ENCODE results near the gene ESR2.
"Not testable (repeated sequence)": the region's sequence is repeated elsewhere in the genome, so short reads cannot be mapped to it uniquely, and the experiment has no call there.

ESR2 gene

GRCh38 chr14:64185184-64185583 lies 109.0 kb downstream of the ESR2 start:
- Histone ChIP-seq H3K4me3 (ENCODE audit: low read length in 2 of 2) (no peak overlapping the region), H3K9ac (ENCODE audit: low read length in 2 of 2) (no peak overlapping the region), H3K4me1 (ENCODE audit: control insufficient read depth, insufficient read depth, low read length) (no peaks in the 10 kb centered on the region), H3K27me3 (ENCODE audit: control insufficient read depth in 1 of 2, insufficient read depth in 2 of 2, low read length in 2 of 2) (no peaks in the 10 kb centered on the region), H3K9me3 (ENCODE audit: control insufficient read depth in 2 of 2, low read length in 2 of 2) (no peaks in the 10 kb centered on the region), H3K27ac (ENCODE audit: low read length) (no peak overlapping the region), H3K36me3 (ENCODE audit: control insufficient read depth in 2 of 2, insufficient read depth in 2 of 2, low read length in 2 of 2) (no peaks in the 10 kb centered on the region)

GRCh38 chr14:64184103-64184729 lies 110.0 kb downstream of the ESR2 start:
- no peaks in the 10 kb centered on the region for H3K36me3 ChIP-seq (ENCODE audit: control insufficient read depth in 2 of 2, insufficient read depth in 2 of 2, low read length in 2 of 2)
- H3K27me3 ChIP-seq (ENCODE audit: control insufficient read depth in 1 of 2, insufficient read depth in 2 of 2, low read length in 2 of 2): no peaks in the 10 kb centered on the region
- no peak overlapping the region for H3K27ac ChIP-seq (ENCODE audit: low read length)
- H3K4me1 ChIP-seq (ENCODE audit: control insufficient read depth, insufficient read depth, low read length): no peaks in the 10 kb centered on the region
- H3K9me3 ChIP-seq (ENCODE audit: control insufficient read depth in 2 of 2, low read length in 2 of 2): no peaks in the 10 kb centered on the region
- no peak overlapping the region for H3K9ac ChIP-seq (ENCODE audit: low read length in 2 of 2)
- no peak overlapping the region for H3K4me3 ChIP-seq (ENCODE audit: low read length in 2 of 2)

GRCh38 chr14:64182908-64183307 lies 111.3 kb downstream of the ESR2 start:
- H3K27ac ChIP-seq (ENCODE audit: low read length); H3K9me3 ChIP-seq (ENCODE audit: control insufficient read depth in 2 of 2, low read length in 2 of 2); H3K36me3 ChIP-seq (ENCODE audit: control insufficient read depth in 2 of 2, insufficient read depth in 2 of 2, low read length in 2 of 2); H3K4me1 ChIP-seq (ENCODE audit: control insufficient read depth, insufficient read depth, low read length); H3K9ac ChIP-seq (ENCODE audit: low read length in 2 of 2); H3K4me3 ChIP-seq (ENCODE audit: low read length in 2 of 2); H3K27me3 ChIP-seq (ENCODE audit: control insufficient read depth in 1 of 2, insufficient read depth in 2 of 2, low read length in 2 of 2): not testable (repeated sequence)

- H3K27ac ChIP-seq (ENCODE audit: low read length): no peak overlapping the region
- no peaks in the 10 kb centered on the region for H3K36me3 ChIP-seq (ENCODE audit: control insufficient read depth in 2 of 2, insufficient read depth in 2 of 2, low read length in 2 of 2)
- no peak overlapping the region for H3K4me3 ChIP-seq (ENCODE audit: low read length in 2 of 2)
- no peaks in the 10 kb centered on the region for H3K4me1 ChIP-seq (ENCODE audit: control insufficient read depth, insufficient read depth, low read length)
- no peak overlapping the region for H3K9ac ChIP-seq (ENCODE audit: low read length in 2 of 2)
- H3K27me3 ChIP-seq (ENCODE audit: control insufficient read depth in 1 of 2, insufficient read depth in 2 of 2, low read length in 2 of 2): no peaks in the 10 kb centered on the region
- H3K9me3 ChIP-seq (ENCODE audit: control insufficient read depth in 2 of 2, low read length in 2 of 2): no peaks in the 10 kb centered on the region
These were observed 115.4 kb downstream of the ESR2 start for GRCh38 chr14:64178814-64179213.

GRCh38 chr14:64176330-64176729 lies 117.8 kb downstream of the ESR2 start:
- Histone ChIP-seq H3K4me3 (ENCODE audit: low read length in 2 of 2) (no peak overlapping the region), H3K9me3 (ENCODE audit: control insufficient read depth in 2 of 2, low read length in 2 of 2) (no peaks in the 10 kb centered on the region), H3K27me3 (ENCODE audit: control insufficient read depth in 1 of 2, insufficient read depth in 2 of 2, low read length in 2 of 2) (no peaks in the 10 kb centered on the region), H3K4me1 (ENCODE audit: control insufficient read depth, insufficient read depth, low read length) (no peaks in the 10 kb centered on the region), H3K36me3 (ENCODE audit: control insufficient read depth in 2 of 2, insufficient read depth in 2 of 2, low read length in 2 of 2) (peaks cover 0 to 2% of the 10 kb centered on the region in 2 donors), H3K27ac (ENCODE audit: low read length) (no peak overlapping the region), H3K9ac (ENCODE audit: low read length in 2 of 2) (no peak overlapping the region)

GRCh38 chr14:64174922-64175782 lies 119.0 kb downstream of the ESR2 start:
- Histone ChIP-seq H3K27ac (ENCODE audit: low read length) (no peak overlapping the region), H3K9me3 (ENCODE audit: control insufficient read depth in 2 of 2, low read length in 2 of 2) (no peaks in the 10 kb centered on the region), H3K4me3 (ENCODE audit: low read length in 2 of 2) (no peak overlapping the region), H3K27me3 (ENCODE audit: control insufficient read depth in 1 of 2, insufficient read depth in 2 of 2, low read length in 2 of 2) (no peaks in the 10 kb centered on the region), H3K4me1 (ENCODE audit: control insufficient read depth, insufficient read depth, low read length) (no peaks in the 10 kb centered on the region), H3K36me3 (ENCODE audit: control insufficient read depth in 2 of 2, insufficient read depth in 2 of 2, low read length in 2 of 2) (peaks cover 0 to 4% of the 10 kb centered on the region in 2 donors), H3K9ac (ENCODE audit: low read length in 2 of 2) (no peak overlapping the region)

- Histone ChIP-seq H3K4me3 (ENCODE audit: low read length in 2 of 2) (no peak overlapping the region), H3K4me1 (ENCODE audit: control insufficient read depth, insufficient read depth, low read length) (no peaks in the 10 kb centered on the region), H3K27ac (ENCODE audit: low read length) (no peak overlapping the region), H3K27me3 (ENCODE audit: control insufficient read depth in 1 of 2, insufficient read depth in 2 of 2, low read length in 2 of 2) (no peaks in the 10 kb centered on the region), H3K9me3 (ENCODE audit: control insufficient read depth in 2 of 2, low read length in 2 of 2) (no peaks in the 10 kb centered on the region), H3K36me3 (ENCODE audit: control insufficient read depth in 2 of 2, insufficient read depth in 2 of 2, low read length in 2 of 2) (peaks cover 0 to 8% of the 10 kb centered on the region in 2 donors), H3K9ac (ENCODE audit: low read length in 2 of 2) (no peak overlapping the region)
These were observed 124.0 kb downstream of the ESR2 start for GRCh38 chr14:64170181-64170580.

GRCh38 chr14:64159588-64159987 lies 134.6 kb downstream of the ESR2 start:
- peaks cover 0 to 2% of the 10 kb centered on the region in 2 donors for H3K36me3 ChIP-seq (ENCODE audit: control insufficient read depth in 2 of 2, insufficient read depth in 2 of 2, low read length in 2 of 2)

GRCh38 chr14:64158608-64159007 lies 135.6 kb downstream of the ESR2 start:
- H3K9ac ChIP-seq (ENCODE audit: low read length in 2 of 2): no peak overlapping the region
- H3K9me3 ChIP-seq (ENCODE audit: control insufficient read depth in 2 of 2, low read length in 2 of 2): no peaks in the 10 kb centered on the region
- no peaks in the 10 kb centered on the region for H3K27me3 ChIP-seq (ENCODE audit: control insufficient read depth in 1 of 2, insufficient read depth in 2 of 2, low read length in 2 of 2)
- H3K36me3 ChIP-seq (ENCODE audit: control insufficient read depth in 2 of 2, insufficient read depth in 2 of 2, low read length in 2 of 2): peaks cover 0 to 2% of the 10 kb centered on the region in 2 donors
- no peaks in the 10 kb centered on the region for H3K4me1 ChIP-seq (ENCODE audit: control insufficient read depth, insufficient read depth, low read length)
- no peak overlapping the region for H3K4me3 ChIP-seq (ENCODE audit: low read length in 2 of 2)
- H3K27ac ChIP-seq (ENCODE audit: low read length): no peak overlapping the region

More at GRCh38 chr14:64159588-64159987, 134.6 kb downstream of the ESR2 start:
- Histone ChIP-seq H3K27ac (ENCODE audit: low read length) (no peak overlapping the region), H3K4me1 (ENCODE audit: control insufficient read depth, insufficient read depth, low read length) (no peaks in the 10 kb centered on the region), H3K27me3 (ENCODE audit: control insufficient read depth in 1 of 2, insufficient read depth in 2 of 2, low read length in 2 of 2) (no peaks in the 10 kb centered on the region), H3K9me3 (ENCODE audit: control insufficient read depth in 2 of 2, low read length in 2 of 2) (no peaks in the 10 kb centered on the region), H3K9ac (ENCODE audit: low read length in 2 of 2) (no peak overlapping the region), H3K4me3 (ENCODE audit: low read length in 2 of 2) (no peak overlapping the region)

- Histone ChIP-seq H3K36me3 (ENCODE audit: control insufficient read depth in 2 of 2, insufficient read depth in 2 of 2, low read length in 2 of 2) (peaks cover 0 to 4% of the 10 kb centered on the region in 2 donors), H3K9ac (ENCODE audit: low read length in 2 of 2) (no peak overlapping the region), H3K27me3 (ENCODE audit: control insufficient read depth in 1 of 2, insufficient read depth in 2 of 2, low read length in 2 of 2) (no peaks in the 10 kb centered on the region), H3K4me3 (ENCODE audit: low read length in 2 of 2) (no peak overlapping the region), H3K4me1 (ENCODE audit: control insufficient read depth, insufficient read depth, low read length) (no peaks in the 10 kb centered on the region), H3K27ac (ENCODE audit: low read length) (no peak overlapping the region), H3K9me3 (ENCODE audit: control insufficient read depth in 2 of 2, low read length in 2 of 2) (no peaks in the 10 kb centered on the region)
These were observed 144.2 kb downstream of the ESR2 start for GRCh38 chr14:64149921-64150320.
